GM19452 (cell line): ENCODE results near the gene PWWP3B.
"Not testable (repeated sequence)": the region's sequence is repeated elsewhere in the genome, so short reads cannot be mapped to it uniquely, and the experiment has no call there.

Experiments
- ATAC-seq: cut with Tn5 transposase; IDR thresholded peaks from one replicate; pipeline ENCODE4 v1.9.1; 2021; ENCODE audit not compliant: unreplicated experiment

The PWWP3B gene

DNA sequence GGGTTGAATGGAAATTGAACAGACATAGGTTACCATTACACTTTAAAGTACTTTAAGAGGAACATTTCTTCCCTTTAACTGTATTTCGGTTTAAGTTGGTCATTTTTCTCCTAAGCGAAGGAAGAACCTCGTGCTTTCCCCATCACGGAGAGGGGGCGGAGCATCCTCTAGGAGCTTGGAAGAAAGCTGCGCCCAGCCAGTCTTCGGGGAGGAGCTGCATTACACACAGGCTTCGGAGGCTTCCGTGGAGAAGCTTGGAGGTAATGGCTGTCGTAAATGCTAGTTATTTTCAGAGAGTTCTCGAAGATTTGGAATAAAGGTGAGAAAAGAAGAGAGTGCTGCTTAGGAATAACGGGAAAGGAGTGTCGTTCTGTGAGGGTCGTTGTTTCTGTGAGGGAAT lies at the start of gene PWWP3B:
Gene PWWP3B, plus strand, starts transcription at position 199 of the 400 bp plus-strand sequence. CDS start 37,128 bp downstream, outside the sequence.
- ATAC-seq, result no peak

DNA sequence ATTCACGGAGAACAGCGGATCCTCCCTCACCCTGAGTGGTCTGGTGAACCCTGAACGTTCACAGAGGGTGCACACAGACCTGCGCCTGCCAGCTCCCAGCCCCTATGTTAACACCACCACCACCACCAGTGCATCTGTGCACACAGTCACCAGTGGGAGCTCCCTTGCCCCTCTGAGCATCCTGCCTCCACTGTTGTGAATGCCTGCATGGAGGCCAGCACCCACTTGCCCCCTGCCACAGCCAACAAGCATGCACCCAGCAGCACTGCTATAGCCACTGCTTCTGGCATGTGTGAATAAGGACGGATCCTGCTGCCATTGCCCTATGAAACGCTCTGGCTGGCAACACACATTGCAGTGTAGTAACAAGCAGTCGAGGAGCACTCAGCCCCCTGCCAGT lies 29.1 kb upstream of the PWWP3B start:
- ATAC-seq, result no peak

DNA sequence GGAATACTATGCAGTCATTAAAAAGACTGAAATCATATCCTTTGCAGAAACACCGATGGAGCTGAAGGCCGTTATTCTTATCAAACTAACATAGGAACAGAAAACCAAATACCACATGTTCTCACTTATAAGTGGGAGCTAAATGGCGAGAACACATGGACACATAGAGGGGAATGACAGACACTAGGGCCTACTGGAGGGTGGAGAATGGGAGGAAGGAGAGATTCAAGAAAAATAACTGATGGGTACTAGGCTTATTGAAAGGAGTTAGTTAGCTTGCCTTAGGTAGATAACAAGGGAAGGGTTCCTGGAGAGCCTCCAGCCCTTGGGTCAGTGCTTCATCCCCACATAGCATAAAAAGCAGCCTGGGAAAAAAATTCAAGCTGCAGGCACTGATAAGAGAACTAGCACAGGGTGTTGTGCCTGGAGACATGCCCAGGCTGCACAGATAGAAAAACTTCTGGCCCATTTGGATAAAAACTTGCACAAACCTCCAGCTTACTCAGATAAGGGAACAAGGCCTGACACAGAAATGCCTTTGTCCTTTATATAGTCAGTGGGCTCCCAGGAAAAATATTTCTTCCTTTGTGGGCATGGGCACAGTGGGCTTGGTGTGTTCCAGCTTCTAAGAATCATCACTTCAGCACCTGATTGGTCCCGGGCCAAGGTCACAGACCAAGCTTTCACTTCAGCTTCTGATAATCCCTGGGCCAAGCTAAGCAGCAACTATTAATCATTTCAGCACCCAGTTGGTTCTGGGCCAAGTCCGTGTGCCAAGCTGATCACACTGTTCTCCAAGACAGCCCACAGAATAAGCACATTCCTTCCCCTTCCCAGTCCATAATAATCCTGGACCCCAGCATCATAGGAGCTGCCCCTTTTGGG lies 23.1 kb upstream of the PWWP3B start:
- no peak for ATAC-seq

DNA sequence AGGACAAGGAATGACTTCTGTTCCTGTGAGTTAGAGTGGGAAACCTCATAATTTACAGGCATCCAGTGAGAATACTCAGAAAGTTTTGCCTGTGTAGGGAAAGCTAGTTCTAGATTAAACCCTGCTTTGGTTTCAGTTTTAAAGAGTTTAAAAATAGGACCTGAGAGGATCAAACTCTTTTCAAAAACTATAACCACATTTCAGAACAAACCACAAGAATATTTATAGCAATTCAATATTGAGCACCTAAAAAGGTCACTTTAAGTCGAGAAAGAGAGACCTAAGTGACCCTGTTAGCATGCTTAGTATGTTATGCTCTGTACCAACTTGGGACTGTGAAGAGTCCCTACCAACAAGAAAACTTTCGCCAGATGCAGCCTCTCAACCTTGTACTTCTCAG lies 17.4 kb upstream of the PWWP3B start:
- no peak for ATAC-seq

DNA sequence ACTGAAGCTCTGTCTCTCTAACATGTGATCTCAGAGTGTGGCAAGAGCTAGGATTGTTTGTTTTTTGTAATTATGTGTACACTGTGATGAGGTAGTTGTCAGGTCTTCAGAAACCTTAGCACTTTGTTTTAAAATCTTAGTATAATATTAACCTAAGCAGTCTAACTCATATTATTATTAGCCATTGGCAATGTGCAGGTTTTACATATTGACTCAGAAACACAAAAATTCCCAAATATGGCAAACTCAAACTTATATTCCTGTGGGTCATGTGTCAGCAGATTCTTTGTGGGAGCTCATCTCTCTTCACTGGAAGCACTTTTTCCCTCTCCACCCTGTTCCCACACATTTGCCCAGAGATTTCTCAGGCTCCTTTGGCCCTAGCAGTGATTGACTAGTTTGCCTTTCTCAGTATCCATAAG lies 8.2 kb upstream of the PWWP3B start:
- ATAC-seq, result no peak

DNA sequence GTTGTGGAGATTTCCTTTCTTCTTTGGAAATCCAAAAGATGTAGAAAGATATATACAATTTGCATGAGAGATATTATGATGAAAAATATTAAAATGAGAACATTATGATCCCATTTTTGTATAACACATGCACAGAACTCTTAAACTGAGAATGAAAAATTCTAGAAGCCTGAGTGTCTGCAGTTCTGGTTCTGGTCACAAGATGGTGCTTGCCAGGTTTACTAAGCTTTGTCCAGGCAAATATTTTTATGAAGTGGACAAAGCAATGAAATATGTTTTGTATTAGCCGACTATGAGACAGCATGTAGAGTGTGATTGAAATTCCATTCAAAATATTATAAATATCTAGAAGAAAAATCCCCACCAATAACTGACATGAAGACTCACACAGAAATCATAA lies 2.2 kb downstream of the PWWP3B start:
- ATAC-seq, result no peak

DNA sequence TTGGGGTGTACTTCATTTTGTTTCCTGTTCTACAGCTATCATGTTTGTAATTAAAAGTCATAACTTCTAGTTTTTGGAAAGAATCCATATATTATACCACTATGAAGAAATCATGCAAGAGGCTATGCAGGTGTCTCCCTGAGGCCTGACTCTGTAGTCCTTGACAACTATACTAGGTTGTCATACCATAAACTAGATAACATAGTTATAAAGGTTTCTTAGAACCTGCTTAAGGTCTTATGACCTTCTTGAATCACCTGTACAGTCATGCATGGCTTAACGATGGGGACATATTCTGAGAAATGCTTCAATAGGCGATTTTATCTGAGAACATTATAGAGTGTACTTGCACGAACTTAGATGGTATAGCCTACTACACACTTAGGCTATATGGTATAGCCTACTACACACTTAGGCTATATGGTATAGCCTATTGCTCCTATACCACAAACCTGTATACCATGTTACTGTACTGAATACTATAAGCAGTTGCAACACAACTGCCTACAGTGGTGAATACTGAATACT lies 3.3 kb downstream of the PWWP3B start:
- ATAC-seq, result no peak

DNA sequence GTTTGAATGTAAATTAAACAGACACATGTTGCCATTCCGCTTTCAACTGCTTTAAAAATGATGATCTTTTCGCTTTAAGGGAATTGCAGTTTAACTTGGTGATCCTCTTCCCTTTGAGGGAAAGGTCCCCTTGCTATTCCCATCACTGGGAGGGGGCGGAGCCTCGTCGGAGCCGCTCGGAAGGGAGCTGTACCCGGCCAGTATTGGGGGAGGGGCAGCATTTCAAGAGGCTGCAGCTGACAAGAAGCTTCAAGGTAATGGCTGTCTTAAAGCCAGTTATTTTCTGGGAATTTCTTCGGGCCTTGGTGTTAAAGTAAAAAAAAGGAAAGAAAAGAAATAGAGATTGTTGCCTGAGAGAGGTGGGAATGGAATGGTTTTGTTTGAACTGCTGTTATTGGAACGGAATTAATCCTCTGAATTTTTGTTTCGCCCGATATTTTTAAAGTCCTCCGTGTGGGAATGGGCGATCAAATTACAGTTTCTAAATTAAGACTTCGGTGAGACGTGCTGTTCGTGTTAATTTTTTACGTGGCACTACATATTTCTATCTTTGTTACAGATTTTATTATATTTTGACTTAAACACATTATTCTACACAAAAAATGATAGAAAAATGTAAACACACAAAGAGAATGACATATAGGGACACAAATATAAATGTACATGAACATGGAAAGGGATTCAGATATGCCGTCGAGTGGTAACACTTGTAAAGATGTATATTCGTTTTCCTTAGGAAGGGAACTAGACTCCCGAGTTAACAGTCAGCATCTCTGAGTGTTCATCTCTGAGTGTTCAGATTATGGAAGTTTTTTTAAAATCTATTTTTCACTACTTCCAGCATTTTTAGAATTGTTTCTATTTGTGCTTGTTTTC lies 9.2 kb downstream of the PWWP3B start:
- ATAC-seq, result no peak

DNA sequence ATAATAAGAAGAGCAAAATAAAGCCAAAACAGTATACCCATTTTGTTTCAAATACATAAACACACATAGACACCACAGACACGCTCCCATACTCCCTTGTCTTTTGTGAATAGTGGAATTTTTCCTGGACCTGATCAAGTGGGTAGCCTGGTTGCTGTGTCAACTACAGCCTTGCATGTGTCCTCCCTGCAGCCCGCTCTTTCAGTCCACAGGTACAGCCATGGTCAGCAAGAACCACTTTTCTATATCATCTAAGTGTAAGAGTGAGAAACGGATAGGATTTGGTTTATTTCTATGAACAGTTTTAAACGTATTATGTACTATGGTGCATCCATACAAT lies 9.8 kb downstream of the PWWP3B start:
- ATAC-seq, result no peak

DNA sequence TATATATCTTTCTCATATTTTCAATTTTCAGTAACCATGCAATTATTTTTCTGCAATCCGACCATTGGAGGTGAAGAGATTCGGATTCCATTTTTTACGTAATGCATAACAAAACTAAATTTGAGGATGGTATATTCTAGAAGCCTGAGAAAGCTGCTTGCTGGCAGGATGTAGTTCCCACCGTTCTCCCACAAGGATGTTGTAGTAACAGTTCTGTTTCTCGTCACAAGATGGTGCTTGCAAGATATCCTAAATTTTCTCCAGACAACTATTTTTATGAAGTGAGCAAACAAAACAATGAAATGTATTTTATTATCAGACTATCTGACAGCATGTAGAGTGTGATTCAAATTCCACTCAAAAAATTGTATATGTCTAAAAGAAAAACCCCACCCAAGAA lies 10.7 kb downstream of the PWWP3B start:
- ATAC-seq, result no peak

DNA sequence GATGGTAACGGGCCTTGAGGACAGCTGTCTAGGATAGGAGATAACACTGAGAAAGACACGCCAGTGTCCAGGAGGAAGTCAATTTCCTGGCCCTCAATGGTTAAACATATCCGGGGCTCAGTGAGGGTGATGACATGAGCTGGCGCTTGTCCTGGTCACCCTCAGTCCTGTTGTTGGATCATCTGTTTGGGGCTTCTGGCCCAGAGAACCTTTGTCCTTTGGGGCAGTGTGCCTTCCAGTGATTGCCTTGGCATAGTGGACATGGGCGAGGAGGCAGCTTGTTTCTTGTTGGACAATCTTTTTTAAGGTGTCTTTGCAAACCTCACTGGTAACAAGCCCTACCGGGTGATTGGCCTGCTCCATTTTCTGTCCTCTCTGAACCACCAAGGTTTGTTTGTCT lies 15.6 kb downstream of the PWWP3B start:
- ATAC-seq, result not testable (repeated sequence)

DNA sequence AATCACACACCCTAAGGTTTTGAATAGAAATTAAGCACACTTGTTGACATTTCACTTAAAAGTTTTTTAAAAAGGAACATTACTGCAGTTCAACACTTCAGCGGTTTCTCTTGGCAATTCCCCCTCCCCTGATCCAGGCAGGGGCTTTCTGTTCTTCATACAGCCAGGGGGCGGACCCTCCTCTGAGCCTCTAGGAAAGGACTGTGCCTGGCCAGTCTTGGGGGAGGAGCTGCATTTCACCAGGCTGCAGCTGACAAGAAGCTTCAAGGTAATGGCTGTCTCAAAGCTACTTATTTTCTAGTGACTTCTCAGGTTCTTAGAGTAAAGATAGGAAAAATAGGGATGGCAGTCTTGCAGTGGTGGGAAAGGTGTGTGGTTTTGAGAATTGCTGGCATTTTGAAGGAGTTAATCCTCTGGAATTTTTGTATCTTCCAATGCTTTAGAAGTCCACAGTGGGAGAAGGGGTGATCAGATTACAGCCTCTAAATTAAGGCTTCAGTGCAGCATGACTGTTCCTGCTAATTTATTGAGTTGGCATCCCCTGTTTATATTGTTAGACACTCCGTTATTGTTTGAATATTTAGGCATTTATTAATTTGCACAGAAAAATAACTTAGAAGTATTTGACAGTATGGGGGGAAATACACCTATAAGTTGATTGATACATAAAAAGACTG lies 33.5 kb downstream of the PWWP3B start:
- no peak for ATAC-seq

DNA sequence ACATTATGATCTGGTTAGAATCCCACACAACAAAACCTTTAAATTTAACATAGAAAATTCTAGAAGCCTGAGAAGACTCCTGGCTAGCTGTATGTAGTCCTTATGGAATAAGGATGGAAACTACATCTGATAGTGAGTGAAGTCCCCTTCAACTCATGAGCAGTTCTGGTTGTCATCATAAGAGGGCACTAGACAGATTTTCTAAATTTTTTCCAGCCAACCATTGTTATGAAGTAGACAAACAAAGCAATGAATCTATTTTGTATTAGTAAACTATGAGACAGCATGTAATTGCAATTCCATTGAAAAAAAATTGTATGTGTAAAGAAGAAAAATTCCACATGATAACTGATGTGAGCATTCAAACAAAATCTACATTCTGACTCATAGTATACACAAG lies 35.2 kb downstream of the PWWP3B start:
- ATAC-seq, result no peak

DNA sequence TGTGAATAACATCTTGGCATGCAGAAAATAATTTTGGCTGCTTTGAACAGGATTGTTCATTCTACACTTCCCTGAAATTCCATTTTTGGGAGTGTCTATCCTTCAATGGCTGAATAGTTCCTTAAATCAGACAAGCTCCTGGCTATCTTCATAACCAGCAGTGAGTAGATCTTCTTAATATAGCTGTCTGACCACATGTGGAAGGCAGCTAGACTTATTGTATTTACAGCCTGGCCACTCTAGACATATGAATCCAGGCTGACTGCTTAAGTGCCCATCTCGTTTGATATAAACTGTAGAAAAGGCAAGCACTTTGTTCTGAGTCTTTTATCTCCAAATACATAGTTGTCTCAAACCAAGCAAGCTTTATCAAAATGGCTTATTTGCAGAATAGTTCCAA lies 40.0 kb downstream of the PWWP3B start:
- ATAC-seq, result no peak
